DOHH2 (cell line): ENCODE data around the gene RUFY1.

Experiments used
- CTCF ChIP-seq: fragments of 200-600 bp; sonication (generic); IDR thresholded peaks from one replicate; pipeline ENCODE4 v1.5.1; 2014; ENCODE audit warnings: antibody characterized with exemption, mild to moderate bottlenecking, low read depth, low read length; ENCODE audit not compliant: poor library complexity, severe bottlenecking
- EZH2phosphoT487 ChIP-seq: fragments of 200-600 bp; sonication (generic); IDR thresholded peaks from 2 replicates; pipeline ENCODE4 v1.6.1; 2017; ENCODE audit warnings: borderline replicate concordance, mild to moderate bottlenecking, antibody characterized with exemption, low read length, moderate library complexity, mixed read lengths

GRCh38 chr5:179616002-179616594 lies 65.7 kb downstream of the RUFY1 start:
- TF ChIP-seq CTCF (no peak), EZH2phosphoT487 (no peak)
